ENCODE data around the gene WNT11. TPM values are rescaled to one million over a fixed set of nuclear protein-coding genes. Genes with fewer than 3 reads are reported as not detected.

The WNT11 gene
- total RNA-seq, 1 donor from 2014 or later, result not detected

Other genes with a start within 250 kb of the WNT11 start
- 20.9 and 25.3 TPM in 2 replicates for gene THAP12, start 174.6 kb upstream of the WNT11 start, total RNA-seq
- gene GVQW3, start 174.8 kb upstream of the WNT11 start, total RNA-seq, result 0.53 and 1.3 TPM in 2 replicates
- gene EMSY, start 238.5 kb upstream of the WNT11 start, total RNA-seq, result 8.6 and 16.7 TPM in 2 replicates